HG03095 (cell line): ENCODE data around the gene LRIT2.

ENCODE experiments used
- ATAC-seq: cut with Tn5 transposase; IDR thresholded peaks from one replicate; pipeline ENCODE4 v1.9.1; 2021; ENCODE audit warnings: moderate library complexity; ENCODE audit not compliant: unreplicated experiment

Gene LRIT2

DNA sequence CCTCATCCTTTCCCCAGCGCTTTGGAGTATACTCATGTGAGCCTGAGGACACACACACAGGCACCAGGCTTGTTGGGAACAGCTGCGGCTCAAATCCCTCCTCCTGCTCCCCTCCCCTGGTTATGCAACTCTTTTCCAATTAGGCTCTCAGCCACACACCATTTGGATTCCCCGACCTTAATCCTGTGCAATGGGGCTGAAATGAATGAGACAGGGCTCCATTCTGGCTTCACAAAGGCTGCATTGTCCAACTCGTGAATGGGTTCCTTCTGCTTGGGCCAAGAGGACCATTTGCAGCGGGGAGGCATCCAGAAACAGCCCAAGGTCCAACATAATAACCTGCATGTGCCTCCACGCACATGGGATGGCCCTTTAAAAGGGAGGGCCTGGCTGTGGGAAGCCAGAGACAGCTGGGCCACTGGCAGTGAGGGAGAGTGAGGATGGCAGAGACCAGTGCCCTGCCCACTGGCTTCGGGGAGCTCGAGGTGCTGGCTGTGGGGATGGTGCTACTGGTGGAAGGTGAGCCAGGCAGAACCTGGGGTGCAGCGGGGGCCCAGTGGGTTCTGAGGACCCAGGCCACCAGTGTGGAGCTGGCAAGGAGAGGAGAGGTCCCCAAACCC is 19.4 kb upstream of the LRIT2 start, which contains the start of gene RGR:
Gene RGR (plus strand): TSS at position 403 of the 620 bp plus-strand sequence. CDS start 38 bp downstream, at position 441.
- ATAC-seq = no peak

DNA sequence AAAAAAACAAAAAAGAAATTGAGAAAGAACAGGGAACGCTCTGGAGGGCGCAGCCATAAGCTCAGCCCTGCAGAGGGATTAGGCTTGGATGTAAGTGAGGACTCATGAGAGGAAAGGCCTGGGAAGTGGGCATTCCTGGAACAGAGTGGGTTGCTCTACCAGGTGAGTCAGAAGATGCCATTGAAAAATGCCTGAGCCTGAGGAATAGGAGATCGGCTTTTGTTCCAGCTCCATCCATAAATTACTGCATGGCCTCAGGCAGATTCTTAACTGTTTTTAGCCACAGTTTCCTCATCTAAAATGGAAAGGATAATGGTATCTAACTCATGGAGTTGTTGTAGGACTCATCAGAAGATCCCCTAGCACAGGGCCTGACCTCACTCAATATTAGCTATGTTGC is 18.4 kb upstream of the LRIT2 start:
- ATAC-seq = no peak

DNA sequence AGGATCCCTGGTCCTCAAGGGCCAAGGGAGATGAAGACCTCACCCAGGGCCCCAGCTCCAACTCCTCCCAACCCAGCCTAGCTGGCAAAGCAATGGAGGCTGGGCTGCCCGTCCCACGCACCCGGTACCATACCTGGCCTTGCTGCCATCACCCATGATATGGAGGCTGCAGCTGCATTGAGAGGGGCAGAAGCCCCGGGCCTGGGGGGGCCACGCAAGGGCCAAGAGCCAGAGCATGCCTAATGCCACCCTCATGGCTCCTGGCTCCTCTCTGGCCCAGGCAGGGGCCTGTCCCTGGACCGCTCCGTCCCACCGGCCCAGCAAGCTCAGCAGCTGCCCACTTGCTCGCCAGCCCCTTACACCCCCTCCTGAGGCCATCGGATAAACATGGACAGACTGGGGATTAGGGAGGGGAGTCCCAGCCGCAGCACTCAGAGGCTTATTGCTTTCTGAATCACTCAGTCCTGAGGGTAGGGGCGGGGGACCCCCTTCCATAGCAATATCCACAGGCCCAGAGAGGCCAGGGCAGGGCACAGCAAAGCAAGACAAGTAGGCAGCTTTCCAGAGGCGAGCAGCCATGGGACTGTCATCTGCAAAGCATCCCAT is 15.9 kb upstream of the LRIT2 start, which contains the start of gene LRIT1:
Gene LRIT1 (minus strand): TSS at position 362 of the 606 bp plus-strand sequence. CDS start 107 bp downstream, at position 255.
- no peak for ATAC-seq

DNA sequence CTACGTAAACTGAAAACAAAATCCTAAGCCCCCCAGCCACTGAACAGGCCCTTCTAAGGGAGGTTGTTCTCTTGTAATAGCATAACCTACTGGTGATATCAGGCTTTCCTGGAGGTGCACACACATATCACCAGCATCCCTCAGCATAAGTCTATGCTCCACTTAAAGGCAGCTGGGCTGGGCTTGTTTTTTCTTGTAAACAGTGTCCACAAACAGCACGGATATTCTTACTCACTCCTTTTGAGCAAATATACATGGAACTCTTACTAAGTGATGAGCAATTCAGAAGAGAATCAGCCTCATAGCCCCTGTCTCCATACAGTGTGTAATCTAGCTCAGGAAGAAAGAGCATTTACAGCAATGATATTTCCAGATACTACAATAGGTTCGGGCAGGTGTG is 13.6 kb upstream of the LRIT2 start:
- no peak for ATAC-seq

DNA sequence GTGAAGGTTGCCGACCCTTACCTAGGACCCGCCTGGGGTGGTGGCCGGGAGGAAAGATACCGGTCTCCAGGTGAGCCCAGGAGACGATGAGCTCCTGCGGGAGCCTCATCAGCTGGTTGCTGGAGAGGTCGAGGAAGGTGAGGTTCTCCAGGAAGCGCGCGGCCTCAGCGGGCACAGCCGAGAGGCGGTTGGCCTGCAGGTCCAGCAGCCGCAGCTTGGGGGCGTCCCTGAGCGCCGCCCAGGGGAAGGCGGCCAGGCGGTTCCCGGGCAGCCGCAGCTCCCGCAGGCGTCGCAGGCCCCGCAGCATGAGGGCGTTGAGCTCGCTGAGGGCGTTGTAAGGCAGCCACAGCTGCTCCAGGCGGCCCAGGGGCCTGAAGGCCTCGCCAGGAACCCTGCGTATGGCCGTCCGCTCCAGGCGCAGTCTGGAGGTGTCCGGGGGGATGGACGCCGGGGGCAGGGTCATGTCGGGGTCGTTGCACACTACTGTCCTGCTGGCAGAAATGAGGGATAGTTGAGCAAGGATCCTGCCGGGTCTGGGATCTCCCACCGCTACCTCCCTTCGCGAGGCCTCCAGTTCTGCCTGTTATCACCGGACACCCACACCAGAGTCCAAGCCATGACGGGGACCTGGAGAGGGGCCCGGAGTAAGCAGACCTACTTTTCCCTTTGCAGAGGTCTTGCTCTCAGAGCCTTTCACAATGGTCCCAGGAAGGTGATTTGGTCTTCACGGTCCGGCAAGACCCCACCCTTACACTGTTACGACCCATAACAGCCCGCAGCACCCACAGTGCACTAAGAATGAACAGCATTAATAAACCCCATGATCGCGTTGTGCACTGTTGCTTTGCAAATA is 12.1 kb upstream of the LRIT2 start:
- no peak for ATAC-seq

DNA sequence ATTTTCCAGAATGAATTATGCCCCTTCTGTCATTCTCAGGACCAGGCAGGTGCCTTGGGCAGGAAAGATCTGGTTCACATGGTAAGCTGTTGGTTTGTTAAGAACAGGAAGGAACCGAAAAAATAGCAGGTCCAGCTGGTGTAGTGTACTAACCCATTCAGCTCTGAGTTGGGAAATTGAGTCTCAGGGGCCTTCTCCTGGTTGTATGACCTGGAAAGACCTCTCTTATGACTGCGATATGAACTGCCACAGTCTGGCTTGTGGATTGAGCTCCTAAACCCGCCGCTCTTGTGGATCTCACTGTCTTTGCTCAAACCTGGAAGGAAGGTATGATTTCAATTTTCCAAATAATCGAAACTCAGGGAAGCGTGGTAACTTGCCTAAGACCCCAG is 11.5 kb upstream of the LRIT2 start:
- no peak for ATAC-seq

DNA sequence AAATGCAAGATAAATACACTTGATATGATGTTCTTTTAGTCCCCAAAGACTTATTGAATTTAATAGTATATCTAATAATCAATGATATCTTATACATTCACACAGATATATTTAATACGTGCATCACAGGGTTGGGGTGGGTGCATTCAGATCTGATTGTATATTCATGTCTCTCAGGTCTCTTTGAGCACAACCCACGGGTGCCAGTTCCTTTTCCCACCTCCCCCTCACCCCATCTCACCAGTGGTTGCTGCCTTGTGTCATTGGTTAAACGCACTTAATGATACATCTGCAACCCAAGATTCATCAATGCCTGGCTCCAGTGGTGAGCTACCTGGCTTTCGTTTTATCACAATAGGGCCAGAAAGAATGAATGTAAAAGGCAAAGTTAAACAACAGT is 9.8 kb upstream of the LRIT2 start:
- no peak for ATAC-seq

DNA sequence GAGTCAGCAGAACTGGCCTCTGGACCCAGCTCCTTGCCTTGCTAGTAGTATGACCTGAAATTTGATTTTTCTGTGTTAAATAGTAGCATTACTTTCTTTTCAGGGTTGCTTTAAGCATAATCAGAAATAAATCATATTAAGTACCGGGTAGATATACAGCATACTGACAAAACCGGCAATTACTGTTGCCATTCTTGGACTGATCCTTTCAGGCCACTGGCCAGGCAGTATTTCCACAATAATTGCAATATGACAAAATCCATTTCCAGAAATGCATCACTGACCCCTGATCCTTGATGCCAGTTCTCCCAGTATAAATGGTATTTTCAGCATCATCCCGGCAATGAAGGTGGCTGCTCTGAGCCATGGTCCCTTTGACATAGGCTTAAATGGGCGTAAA is 9.1 kb upstream of the LRIT2 start:
- no peak for ATAC-seq

DNA sequence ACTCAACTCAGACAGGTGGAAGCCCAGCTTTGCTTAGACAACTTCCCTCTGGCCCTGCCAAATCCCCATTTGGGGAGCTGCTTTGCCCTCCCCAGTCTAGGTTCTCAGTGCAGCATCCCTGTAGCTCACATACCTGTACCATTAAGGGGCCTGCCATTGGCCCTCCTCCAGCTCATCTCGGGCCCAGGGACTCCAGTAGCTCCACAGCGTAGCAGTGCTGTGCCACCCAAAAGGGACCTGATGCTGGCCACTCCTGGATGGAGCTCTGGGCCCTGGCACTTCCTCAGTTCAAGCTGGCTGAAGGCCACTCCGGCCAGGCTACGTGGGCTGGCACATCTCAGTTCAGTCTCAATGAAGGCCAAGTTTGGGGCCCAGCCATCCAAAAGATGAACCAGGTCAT is 8.6 kb upstream of the LRIT2 start:
- no peak for ATAC-seq

DNA sequence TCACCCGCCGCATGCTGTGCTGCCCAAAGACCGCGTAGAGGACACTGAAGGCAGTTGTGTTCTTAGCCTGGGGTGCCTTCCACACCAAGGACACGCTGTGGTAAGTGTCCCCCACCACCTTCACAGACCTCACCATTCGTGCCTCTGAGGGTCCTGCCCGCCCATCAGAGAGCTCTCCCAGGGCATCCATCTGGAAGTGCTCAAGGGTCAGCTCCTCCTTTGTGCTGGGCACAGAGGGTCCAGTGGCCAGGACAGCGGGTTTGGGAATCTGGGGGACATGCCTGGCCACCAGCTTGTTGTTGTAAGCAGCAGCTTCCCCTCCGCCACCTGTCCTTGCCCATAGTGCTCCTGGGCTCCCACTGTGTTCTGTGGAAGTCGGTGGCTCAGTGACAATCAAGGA is 7.0 kb upstream of the LRIT2 start:
- no peak for ATAC-seq

DNA sequence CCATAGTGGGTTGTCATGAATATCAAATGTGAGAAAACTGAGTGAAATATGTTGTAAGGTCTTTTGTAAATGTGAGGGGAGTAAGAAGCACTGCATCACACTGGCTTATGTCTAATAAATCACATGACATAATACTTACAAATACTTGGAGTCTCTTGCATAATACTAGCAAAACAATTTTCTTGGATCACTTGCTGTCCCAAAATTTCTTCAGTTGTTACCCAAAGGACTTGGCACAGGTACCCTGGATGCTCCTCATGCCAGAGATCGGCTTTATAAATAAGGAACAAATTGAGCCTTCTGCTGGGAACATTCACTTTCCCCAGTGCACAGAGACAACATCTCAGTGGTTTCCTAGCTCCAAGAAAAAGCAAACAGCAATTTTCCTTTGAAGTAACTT is 5.0 kb upstream of the LRIT2 start:
- ATAC-seq = no peak

DNA sequence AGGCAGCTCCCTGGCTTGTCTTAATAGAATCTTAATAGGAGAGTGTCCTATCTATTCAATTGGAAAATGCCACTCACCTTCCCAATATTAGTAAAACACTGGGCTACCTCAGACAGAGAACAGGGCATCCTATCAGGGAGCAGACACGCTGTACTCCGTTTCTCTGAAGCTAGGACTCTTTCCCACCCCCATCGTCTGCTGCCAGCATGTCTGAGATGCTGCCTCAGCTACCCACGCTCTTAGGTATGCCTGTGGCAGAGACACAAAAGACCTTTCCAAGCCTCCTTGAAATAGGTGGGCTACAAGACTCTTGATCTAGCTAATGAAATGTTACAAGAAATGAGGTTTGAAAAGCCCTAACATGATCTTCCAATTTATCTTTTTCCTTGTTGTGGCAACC is 2.5 kb upstream of the LRIT2 start:
- ATAC-seq = no peak

DNA sequence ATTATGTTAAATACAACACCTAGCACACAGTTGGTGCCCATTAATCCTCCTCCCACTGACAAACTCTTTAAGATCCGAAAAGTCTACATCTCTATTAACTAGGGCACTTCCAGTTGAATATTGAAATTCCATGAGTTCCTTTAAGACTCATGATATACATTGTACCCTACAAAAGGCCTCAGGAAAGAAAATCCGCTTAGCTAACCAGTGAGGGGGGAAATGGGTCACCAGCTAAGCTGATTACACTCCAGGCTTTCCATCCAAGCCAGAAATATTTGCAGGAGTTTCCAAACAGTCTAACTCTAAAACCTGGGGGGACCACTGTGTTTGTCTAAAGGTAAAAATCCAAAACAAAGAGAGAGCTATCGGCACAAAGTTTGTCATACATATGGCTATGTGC is 1.3 kb upstream of the LRIT2 start:
- no peak for ATAC-seq

DNA sequence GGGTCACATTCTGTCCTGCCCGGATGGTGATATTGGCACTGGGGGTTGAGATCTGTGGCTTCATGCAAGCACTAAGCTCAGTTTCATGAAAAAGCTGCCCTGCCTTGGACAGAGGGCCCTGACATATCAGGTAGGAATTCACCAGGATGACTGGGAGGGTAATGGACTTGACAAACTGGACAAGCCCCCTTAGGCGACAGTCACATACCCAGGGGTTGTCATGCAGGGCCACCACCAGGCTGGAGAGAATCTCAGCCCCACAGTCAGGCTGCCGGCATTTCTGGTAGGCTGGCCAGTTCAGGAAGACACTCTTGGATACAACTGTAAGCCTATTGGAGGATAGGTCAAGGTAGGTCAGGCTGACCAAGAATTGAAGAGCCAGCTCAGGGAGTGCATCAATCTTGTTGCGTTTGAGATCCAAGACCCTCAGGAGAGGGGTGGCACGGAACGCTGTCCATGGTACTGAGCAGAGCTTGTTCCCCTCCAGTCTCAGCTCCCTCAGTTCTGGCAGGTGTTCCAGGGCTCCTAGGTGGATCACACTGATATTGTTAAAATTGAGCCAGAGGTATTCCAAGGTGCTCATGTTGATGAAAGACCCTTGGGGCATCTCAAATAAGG is 824 bp downstream of the LRIT2 start:
- no peak for ATAC-seq

DNA sequence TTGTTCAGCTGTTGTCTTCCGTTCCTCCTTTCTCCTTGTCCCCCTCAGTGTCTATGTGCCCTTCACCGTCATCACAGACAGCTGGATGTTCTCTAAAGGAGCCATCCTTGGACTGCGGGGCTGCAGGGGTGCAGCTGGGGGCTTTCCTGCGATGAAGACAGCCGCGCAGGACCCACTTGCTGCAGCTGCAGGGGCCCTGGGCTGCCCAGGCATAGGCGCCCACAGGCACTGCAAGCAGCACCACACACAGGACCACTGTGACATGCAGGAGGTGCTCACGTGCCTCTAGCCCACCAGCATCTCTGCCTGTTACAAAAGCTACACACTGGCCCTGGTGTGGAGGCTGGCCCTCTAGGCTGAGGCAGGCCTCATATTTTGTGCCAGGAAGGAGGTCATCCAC is 3.4 kb downstream of the LRIT2 start:
- ATAC-seq = no peak

DNA sequence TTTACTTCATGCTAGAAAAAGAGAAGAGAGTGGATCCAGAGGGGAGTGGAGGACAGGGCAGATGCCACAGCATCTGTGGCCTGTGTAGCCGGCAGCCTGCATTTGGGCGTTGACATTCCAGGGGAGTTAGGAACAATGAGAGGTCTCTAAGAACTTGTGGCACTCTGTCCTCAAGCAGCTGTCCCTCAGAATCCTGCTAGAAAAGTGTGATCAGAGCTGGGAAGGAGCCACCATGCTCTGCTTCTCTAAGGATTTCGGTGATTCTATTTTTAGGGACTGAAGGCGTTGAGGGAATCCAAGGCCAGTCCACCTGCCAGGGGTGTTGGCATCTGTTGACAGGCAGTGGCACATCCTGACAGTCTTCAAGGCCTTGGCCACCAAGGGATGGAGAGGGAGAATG is 7.6 kb downstream of the LRIT2 start:
- no peak for ATAC-seq

DNA sequence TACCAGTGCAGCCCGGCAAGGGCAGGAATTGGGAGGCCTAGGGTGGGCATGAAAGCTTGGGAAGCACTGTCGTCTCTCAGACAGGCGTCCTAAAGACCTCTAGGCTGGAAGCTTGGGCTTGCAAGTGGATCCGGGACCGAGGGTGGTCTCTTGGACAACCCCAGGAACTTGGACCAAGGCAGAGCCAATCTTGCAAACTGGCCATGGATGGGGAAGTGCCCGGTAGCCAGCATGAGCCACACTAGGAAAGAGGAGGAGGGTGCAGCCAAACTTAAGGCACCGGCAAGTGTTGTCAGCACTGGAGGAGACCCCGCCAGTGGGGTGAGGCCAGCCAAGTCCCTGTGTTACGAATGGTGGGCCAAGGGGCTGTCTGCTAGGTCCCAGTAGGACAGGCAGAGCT is 8.5 kb downstream of the LRIT2 start:
- no peak for ATAC-seq

DNA sequence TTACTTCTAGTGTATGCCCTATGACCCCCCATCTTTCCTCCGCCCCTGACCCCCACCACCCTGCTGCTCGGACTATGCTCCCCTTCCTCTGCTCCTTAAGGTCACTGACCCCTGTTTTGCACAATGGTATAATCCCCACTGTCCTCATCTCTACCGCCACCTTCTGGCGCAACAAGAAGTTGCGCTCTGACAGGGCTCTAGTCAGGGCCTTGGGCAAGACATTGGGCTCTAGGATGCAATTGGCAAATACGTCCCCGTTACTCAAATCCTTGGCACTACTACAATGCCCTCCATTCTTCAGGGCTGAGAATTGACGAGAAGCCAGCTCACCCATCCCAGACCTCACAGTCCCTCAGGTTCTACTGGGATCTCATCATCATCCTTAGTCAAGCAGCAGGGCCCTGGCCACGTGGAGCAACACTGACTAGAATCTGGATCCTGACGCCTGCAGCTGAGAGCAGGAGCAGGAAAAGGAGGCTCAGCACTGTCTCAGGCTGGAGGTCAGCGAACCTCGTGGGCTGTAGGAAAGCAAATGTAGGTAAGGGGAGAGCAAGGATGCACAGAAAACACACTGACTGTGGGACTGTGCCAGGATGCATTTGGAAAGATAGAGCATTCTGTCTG is 10.6 kb downstream of the LRIT2 start:
- peak; percentile 81 for ATAC-seq

DNA sequence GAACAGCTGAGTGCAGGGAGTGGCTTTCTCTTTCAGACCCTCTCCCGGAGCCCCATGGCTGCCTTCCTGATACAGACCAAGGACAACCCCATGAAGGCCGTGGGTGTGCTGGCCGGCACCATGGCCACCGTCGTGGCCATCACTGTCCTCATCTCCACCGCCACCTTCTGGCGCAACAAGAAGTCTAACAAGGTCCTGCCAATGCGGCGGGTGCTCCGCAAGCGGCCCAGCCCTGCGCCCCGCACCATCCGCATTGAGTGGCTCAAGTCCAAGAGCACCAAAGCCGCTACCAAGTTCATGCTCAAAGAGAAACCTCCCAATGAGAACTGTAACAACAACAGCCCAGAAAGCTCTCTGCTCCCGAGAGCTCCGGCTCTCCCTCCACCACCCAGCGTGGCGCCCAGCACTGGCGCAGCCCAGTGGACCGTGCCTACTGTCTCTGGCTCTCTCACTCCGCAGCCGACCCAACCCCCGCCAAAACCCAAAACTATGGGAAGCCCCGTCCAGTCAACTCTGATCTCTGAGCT is 11.2 kb downstream of the LRIT2 start:
- no peak for ATAC-seq

DNA sequence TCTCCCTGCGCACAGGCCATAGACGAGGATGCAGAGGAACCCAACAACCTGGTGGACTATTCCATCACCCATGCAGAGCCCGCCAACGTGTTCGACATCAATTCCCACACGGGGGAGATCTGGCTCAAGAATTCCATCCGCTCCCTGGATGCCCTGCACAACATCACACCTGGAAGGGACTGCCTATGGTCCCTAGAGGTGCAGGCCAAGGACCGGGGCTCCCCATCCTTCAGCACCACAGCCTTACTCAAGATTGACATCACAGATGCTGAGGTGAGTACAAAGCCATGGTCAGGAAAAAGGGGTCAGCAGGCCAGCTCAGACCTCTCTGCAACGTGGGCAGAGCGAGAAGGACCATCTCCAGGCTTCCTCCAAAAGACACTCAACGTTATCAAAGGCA is 12.3 kb downstream of the LRIT2 start:
- ATAC-seq = no peak

DNA sequence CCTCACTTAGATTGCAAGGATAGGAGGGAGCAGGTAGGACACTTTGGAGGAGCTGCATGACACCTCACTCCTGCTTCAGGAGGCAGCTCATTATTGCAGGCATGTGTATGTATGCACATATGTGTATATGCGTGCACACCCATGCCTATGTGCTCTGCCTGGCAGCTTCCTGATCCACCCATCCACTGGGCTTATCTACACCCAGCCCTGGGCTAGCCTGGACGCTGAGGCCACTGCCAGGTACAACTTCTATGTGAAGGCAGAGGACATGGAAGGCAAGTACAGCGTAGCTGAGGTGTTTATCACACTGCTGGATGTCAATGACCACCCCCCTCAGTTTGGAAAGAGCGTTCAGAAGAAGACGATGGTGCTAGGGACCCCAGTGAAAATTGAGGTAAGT is 13.3 kb downstream of the LRIT2 start:
- no peak for ATAC-seq
